ENCODE results near the gene NUP42. TPM values are rescaled to one million over a fixed set of nuclear protein-coding genes. Genes with fewer than 3 reads are reported as not detected.

Gene NUP42
- total RNA-seq, 1 experiment from 2014 or later: 40.8 TPM

DNA sequence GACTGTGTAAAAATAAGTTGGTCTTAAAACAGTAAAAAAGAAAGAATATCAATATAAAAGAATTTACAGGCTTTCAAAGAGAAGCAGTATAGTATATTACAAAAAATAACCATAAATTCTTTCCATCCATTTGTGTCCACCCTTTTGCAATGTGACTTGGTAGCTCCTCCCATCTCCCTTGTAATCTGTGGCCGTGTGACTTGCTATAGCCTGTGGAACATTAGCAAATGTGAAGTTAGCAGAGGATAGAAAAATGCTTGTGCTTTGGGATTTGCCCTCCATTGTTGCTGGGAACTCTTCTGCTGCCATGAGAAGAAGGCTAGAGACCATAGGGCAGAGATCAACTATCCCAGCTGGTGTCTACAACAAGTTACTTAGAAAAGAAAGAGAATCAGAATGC, 46.1 kb upstream of the NUP42 start:
- H3K4me3 Mint-ChIP-seq: no peak overlapping the region
- DNase-seq (ENCODE audit: low spot score) (no peak), ATAC-seq (peak; percentile 60)
- POLR2A ChIA-PET: no interaction called here
- TF ChIP-seq CREM (CRISPR knock-in tag; IDR thresholded peaks at IDR 0.05) (no peak), ZBTB21 (CRISPR knock-in tag; IDR thresholded peaks at IDR 0.05; ENCODE audit: borderline replicate concordance) (no peak), TEAD1 (CRISPR knock-in tag; IDR thresholded peaks at IDR 0.05) (no peak), NR3C1 (CRISPR knock-in tag; conservative IDR thresholded peaks at IDR 0.05; ENCODE audit: low read depth) (no peak), GRHL2 (CRISPR knock-in tag; IDR thresholded peaks at IDR 0.05; ENCODE audit: insufficient replicate concordance, severe bottlenecking) (no peak), GTF2I (CRISPR knock-in tag; conservative IDR thresholded peaks at IDR 0.05) (no peak), ZNF219 (CRISPR knock-in tag; IDR thresholded peaks at IDR 0.05; ENCODE audit: borderline replicate concordance) (no peak), HMGA2 (CRISPR knock-in tag; IDR thresholded peaks at IDR 0.05) (no peak), OVOL2 (CRISPR knock-in tag; IDR thresholded peaks at IDR 0.05; ENCODE audit: borderline replicate concordance) (no peak), ZNF423 (CRISPR knock-in tag; IDR thresholded peaks at IDR 0.05) (no peak)
- TF ChIP-seq, protein P1, sequence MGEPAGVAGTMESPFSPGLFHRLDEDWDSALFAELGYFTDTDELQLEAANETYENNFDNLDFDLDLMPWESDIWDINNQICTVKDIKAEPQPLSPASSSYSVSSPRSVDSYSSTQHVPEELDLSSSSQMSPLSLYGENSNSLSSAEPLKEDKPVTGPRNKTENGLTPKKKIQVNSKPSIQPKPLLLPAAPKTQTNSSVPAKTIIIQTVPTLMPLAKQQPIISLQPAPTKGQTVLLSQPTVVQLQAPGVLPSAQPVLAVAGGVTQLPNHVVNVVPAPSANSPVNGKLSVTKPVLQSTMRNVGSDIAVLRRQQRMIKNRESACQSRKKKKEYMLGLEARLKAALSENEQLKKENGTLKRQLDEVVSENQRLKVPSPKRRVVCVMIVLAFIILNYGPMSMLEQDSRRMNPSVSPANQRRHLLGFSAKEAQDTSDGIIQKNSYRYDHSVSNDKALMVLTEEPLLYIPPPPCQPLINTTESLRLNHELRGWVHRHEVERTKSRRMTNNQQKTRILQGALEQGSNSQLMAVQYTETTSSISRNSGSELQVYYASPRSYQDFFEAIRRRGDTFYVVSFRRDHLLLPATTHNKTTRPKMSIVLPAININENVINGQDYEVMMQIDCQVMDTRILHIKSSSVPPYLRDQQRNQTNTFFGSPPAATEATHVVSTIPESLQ (CRISPR knock-in tag; IDR thresholded peaks at IDR 0.05): no peak
- TF ChIP-seq, protein P2, sequence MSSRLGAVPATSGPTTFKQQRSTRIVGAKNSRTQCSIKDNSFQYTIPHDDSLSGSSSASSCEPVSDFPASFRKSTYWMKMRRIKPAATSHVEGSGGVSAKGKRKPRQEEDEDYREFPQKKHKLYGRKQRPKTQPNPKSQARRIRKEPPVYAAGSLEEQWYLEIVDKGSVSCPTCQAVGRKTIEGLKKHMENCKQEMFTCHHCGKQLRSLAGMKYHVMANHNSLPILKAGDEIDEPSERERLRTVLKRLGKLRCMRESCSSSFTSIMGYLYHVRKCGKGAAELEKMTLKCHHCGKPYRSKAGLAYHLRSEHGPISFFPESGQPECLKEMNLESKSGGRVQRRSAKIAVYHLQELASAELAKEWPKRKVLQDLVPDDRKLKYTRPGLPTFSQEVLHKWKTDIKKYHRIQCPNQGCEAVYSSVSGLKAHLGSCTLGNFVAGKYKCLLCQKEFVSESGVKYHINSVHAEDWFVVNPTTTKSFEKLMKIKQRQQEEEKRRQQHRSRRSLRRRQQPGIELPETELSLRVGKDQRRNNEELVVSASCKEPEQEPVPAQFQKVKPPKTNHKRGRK (CRISPR knock-in tag; IDR thresholded peaks at IDR 0.05; ENCODE audit: borderline replicate concordance): no peak
- TF ChIP-seq, protein P3, sequence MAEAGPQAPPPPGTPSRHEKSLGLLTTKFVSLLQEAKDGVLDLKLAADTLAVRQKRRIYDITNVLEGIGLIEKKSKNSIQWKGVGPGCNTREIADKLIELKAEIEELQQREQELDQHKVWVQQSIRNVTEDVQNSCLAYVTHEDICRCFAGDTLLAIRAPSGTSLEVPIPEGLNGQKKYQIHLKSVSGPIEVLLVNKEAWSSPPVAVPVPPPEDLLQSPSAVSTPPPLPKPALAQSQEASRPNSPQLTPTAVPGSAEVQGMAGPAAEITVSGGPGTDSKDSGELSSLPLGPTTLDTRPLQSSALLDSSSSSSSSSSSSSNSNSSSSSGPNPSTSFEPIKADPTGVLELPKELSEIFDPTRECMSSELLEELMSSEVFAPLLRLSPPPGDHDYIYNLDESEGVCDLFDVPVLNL (CRISPR knock-in tag; IDR thresholded peaks at IDR 0.05; ENCODE audit: borderline replicate concordance, low read depth): no peak
- CTCF ChIA-PET: interaction anchor here (1.5 to 1.6 kb wide), 2 partner anchors 50 to 137 kb away, joined by 4 to 8 read pairs; no protein-coding TSS in a partner anchor
- H3K27ac Mint-ChIP-seq: peak overlapping the region; percentile 29
- H3K36me3 Mint-ChIP-seq: peaks cover 17% of the 10 kb centered on the region
- peaks cover 15% of the 10 kb centered on the region for H3K4me1 Mint-ChIP-seq
- no peaks in the 10 kb centered on the region for H3K27me3 Mint-ChIP-seq (ENCODE audit: low read depth)
- peaks cover 11% of the 10 kb centered on the region for H3K9me3 Mint-ChIP-seq

DNA sequence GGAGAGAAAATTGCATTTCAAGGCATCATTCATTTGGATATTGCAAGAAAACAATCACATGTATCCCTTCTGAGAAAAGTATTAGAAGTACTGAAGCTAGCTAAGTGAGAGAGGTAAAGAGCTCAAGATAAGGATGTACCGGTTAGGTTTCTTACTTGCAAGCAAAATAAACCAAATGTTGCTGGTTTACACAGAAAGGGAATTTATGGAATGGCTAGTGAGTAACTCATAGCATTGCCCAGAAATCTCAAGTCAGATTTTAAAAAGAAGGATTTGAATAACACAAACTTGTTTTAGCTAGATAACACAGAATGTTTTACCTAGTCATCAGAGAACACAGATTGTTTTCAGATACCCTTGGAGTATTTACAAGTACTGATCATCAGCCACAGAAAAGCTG, 45.6 kb upstream of the NUP42 start:
- Mint-ChIP-seq H3K27me3 (ENCODE audit: low read depth) (no peaks in the 10 kb centered on the region), H3K4me1 (peaks cover 15% of the 10 kb centered on the region), H3K4me3 (no peak overlapping the region), H3K9me3 (peaks cover 13% of the 10 kb centered on the region), H3K27ac (peak overlapping the region; percentile 29), H3K36me3 (peaks cover 17% of the 10 kb centered on the region)
- no peak for ATAC-seq
- ChIA-PET POLR2A (no interaction called here), CTCF (interaction anchor here (1.5 to 1.6 kb wide), 2 partner anchors 50 to 137 kb away, joined by 4 to 8 read pairs; no protein-coding TSS in a partner anchor)
- TF ChIP-seq, protein P4, sequence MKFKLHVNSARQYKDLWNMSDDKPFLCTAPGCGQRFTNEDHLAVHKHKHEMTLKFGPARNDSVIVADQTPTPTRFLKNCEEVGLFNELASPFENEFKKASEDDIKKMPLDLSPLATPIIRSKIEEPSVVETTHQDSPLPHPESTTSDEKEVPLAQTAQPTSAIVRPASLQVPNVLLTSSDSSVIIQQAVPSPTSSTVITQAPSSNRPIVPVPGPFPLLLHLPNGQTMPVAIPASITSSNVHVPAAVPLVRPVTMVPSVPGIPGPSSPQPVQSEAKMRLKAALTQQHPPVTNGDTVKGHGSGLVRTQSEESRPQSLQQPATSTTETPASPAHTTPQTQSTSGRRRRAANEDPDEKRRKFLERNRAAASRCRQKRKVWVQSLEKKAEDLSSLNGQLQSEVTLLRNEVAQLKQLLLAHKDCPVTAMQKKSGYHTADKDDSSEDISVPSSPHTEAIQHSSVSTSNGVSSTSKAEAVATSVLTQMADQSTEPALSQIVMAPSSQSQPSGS (CRISPR knock-in tag; IDR thresholded peaks at IDR 0.05; ENCODE audit: borderline replicate concordance, low read depth): no peak
- TF ChIP-seq ZNF121 (CRISPR knock-in tag; IDR thresholded peaks at IDR 0.05) (no peak), FOXP1 (CRISPR knock-in tag; IDR thresholded peaks at IDR 0.05; ENCODE audit: borderline replicate concordance) (no peak), TEAD4 (CRISPR knock-in tag; IDR thresholded peaks at IDR 0.05) (no peak), FOXJ3 (CRISPR knock-in tag; IDR thresholded peaks at IDR 0.05; ENCODE audit: borderline replicate concordance) (no peak), ETV6 (CRISPR knock-in tag; IDR thresholded peaks at IDR 0.05) (no peak)
- TF ChIP-seq, protein P5, sequence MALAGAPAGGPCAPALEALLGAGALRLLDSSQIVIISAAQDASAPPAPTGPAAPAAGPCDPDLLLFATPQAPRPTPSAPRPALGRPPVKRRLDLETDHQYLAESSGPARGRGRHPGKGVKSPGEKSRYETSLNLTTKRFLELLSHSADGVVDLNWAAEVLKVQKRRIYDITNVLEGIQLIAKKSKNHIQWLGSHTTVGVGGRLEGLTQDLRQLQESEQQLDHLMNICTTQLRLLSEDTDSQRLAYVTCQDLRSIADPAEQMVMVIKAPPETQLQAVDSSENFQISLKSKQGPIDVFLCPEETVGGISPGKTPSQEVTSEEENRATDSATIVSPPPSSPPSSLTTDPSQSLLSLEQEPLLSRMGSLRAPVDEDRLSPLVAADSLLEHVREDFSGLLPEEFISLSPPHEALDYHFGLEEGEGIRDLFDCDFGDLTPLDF (CRISPR knock-in tag; IDR thresholded peaks at IDR 0.05): no peak
- TF ChIP-seq, protein P6, sequence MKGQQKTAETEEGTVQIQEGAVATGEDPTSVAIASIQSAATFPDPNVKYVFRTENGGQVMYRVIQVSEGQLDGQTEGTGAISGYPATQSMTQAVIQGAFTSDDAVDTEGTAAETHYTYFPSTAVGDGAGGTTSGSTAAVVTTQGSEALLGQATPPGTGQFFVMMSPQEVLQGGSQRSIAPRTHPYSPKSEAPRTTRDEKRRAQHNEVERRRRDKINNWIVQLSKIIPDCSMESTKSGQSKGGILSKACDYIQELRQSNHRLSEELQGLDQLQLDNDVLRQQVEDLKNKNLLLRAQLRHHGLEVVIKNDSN (CRISPR knock-in tag; IDR thresholded peaks at IDR 0.05): no peak
- TF ChIP-seq, protein P7, sequence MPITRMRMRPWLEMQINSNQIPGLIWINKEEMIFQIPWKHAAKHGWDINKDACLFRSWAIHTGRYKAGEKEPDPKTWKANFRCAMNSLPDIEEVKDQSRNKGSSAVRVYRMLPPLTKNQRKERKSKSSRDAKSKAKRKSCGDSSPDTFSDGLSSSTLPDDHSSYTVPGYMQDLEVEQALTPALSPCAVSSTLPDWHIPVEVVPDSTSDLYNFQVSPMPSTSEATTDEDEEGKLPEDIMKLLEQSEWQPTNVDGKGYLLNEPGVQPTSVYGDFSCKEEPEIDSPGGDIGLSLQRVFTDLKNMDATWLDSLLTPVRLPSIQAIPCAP (CRISPR knock-in tag; IDR thresholded peaks at IDR 0.05): no peak
- TF ChIP-seq, protein P8, sequence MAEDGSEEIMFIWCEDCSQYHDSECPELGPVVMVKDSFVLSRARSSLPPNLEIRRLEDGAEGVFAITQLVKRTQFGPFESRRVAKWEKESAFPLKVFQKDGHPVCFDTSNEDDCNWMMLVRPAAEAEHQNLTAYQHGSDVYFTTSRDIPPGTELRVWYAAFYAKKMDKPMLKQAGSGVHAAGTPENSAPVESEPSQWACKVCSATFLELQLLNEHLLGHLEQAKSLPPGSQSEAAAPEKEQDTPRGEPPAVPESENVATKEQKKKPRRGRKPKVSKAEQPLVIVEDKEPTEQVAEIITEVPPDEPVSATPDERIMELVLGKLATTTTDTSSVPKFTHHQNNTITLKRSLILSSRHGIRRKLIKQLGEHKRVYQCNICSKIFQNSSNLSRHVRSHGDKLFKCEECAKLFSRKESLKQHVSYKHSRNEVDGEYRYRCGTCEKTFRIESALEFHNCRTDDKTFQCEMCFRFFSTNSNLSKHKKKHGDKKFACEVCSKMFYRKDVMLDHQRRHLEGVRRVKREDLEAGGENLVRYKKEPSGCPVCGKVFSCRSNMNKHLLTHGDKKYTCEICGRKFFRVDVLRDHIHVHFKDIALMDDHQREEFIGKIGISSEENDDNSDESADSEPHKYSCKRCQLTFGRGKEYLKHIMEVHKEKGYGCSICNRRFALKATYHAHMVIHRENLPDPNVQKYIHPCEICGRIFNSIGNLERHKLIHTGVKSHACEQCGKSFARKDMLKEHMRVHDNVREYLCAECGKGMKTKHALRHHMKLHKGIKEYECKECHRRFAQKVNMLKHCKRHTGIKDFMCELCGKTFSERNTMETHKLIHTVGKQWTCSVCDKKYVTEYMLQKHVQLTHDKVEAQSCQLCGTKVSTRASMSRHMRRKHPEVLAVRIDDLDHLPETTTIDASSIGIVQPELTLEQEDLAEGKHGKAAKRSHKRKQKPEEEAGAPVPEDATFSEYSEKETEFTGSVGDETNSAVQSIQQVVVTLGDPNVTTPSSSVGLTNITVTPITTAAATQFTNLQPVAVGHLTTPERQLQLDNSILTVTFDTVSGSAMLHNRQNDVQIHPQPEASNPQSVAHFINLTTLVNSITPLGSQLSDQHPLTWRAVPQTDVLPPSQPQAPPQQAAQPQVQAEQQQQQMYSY (CRISPR knock-in tag; IDR thresholded peaks at IDR 0.05): no peak
- no peak for DNase-seq (ENCODE audit: low spot score)
